ENCODE data around the gene RILPL1.
"Not testable (repeated sequence)": the region's sequence is repeated elsewhere in the genome, so short reads cannot be mapped to it uniquely, and the experiment has no call there.

DNA sequence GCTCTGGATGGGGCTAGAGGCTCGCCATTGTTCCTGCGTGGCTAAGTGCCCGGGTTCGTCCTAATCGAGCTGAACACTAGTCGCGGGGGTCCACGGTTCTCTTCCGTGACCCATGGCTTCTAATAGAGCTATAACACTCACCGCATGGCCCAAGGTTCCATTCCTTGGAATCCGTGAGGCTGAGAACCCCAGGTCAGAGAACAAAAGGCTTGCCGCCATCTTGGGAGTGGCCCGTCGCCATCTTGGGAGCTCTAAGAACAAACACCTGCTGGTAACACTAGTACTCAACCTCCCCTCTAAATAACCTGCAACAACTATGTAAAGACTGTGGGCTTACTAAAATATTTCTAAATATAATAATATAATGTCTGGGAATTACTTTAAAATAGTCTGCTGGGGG is 25.0 kb upstream of the RILPL1 start:
- TF ChIP-seq, protein P1, sequence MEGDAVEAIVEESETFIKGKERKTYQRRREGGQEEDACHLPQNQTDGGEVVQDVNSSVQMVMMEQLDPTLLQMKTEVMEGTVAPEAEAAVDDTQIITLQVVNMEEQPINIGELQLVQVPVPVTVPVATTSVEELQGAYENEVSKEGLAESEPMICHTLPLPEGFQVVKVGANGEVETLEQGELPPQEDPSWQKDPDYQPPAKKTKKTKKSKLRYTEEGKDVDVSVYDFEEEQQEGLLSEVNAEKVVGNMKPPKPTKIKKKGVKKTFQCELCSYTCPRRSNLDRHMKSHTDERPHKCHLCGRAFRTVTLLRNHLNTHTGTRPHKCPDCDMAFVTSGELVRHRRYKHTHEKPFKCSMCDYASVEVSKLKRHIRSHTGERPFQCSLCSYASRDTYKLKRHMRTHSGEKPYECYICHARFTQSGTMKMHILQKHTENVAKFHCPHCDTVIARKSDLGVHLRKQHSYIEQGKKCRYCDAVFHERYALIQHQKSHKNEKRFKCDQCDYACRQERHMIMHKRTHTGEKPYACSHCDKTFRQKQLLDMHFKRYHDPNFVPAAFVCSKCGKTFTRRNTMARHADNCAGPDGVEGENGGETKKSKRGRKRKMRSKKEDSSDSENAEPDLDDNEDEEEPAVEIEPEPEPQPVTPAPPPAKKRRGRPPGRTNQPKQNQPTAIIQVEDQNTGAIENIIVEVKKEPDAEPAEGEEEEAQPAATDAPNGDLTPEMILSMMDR (IDR thresholded peaks at IDR 0.05) = not testable (repeated sequence)
- not testable (repeated sequence) for TF ChIP-seq POLR2A (IDR thresholded peaks at IDR 0.05)
